ENCODE results near the gene RPRD1A.
"Not testable (repeated sequence)": the region's sequence is repeated elsewhere in the genome, so short reads cannot be mapped to it uniquely, and the experiment has no call there.

Gene RPRD1A, protein sequence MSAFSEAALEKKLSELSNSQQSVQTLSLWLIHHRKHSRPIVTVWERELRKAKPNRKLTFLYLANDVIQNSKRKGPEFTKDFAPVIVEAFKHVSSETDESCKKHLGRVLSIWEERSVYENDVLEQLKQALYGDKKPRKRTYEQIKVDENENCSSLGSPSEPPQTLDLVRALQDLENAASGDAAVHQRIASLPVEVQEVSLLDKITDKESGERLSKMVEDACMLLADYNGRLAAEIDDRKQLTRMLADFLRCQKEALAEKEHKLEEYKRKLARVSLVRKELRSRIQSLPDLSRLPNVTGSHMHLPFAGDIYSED
- 15.5 to 65.8 (median 37.1) reads per million in 18 experiments for total RNA-seq

- DNase-seq = peak; percentile 96 to 97
Observed at GRCh38 chr18:36067055-36067957, at the start of gene RPRD1A. Gene RPRD1A, minus strand, starts transcription at chr18:36067559. Its CDS starts 155 bp downstream, at chr18:36067404.

GRCh38 chr18:36116771-36117170, 49.4 kb upstream of the RPRD1A start:
- DNase-seq = not testable (repeated sequence)

DNA sequence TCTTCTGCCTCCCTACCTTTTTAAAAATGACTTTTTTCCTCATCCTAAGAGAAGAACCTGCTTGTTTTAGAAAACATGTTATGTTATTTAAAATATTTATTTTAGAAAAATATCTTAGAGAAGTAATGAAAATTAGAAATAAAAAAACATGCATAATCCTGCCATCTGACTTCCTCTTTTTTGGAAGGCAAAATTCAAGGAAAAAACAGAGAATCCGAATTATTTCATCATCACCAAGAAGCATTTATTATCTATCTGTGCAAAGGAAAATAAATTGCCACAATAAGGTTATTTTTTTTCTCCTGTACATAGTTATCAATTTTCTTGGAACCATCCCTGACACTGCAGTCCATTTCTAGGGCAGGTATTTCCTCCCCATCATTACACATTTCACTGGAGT, 47.4 kb upstream of the RPRD1A start:
- no peak for DNase-seq

GRCh38 chr18:36114251-36114650, 46.9 kb upstream of the RPRD1A start:
- DNase-seq = no peak

DNA sequence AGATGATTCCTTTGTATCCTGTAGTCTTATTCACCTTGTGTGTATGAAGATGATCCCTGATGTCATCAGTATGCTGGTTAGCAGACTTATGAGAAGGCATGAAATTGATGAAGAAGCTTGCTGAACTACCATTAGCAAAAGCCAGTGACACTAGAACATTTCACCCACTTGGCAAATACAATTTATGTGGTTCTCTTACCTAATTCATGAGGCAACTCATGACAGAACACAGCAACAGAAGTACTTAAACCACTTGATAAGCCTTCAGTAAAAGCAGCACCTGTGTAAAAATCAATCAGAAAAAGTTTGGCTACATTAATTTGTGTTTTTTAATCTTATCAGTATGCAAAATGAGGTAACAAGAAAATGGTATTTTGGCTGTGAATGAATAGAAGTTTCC, 44.9 kb upstream of the RPRD1A start:
- no peak for DNase-seq

- DNase-seq = no peak
Observed at GRCh38 chr18:36109737-36110136, 42.4 kb upstream of the RPRD1A start.

DNA sequence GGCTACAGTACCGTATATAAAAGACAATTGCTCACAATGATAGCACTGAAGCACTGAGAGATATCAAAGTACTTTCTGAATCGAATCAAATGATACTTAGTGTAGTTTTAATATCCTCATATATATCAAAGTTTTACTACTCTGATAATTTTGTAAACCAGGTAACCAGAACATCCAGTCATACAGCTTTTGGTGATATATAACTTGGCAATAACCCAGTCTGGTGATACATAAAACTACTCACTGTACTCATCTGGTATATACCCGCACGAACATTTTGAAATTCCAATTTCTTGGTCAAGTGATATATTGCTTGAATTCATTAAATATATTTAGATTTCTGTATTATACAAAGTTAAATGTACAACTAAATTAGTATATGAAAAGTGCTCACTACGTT, 41.2 kb upstream of the RPRD1A start:
- no peak for DNase-seq

- peak; percentile 42 to 53 for DNase-seq
Observed at GRCh38 chr18:36108196-36108595, 40.8 kb upstream of the RPRD1A start.

- DNase-seq = peak in 1 of 2 donors; percentile 24
Observed at GRCh38 chr18:36107477-36107876, 40.1 kb upstream of the RPRD1A start.

GRCh38 chr18:36104749-36105148, 37.4 kb upstream of the RPRD1A start:
- DNase-seq = no peak

- DNase-seq = no peak
Observed at GRCh38 chr18:36101943-36102342, 34.6 kb upstream of the RPRD1A start.

- no peak for DNase-seq
Observed at GRCh38 chr18:36099311-36099710, 32.0 kb upstream of the RPRD1A start.

- no peak for DNase-seq
Observed at GRCh38 chr18:36096955-36097354, 29.6 kb upstream of the RPRD1A start.

GRCh38 chr18:36095936-36096519, 28.7 kb upstream of the RPRD1A start:
- peak; percentile 64 to 70 for DNase-seq

GRCh38 chr18:36094431-36094830, 27.1 kb upstream of the RPRD1A start:
- no peak for DNase-seq

- DNase-seq = not testable (repeated sequence)
Observed at GRCh38 chr18:36092116-36092515, 24.8 kb upstream of the RPRD1A start.

- DNase-seq = no peak
Observed at GRCh38 chr18:36089001-36089400, 21.6 kb upstream of the RPRD1A start.

DNA sequence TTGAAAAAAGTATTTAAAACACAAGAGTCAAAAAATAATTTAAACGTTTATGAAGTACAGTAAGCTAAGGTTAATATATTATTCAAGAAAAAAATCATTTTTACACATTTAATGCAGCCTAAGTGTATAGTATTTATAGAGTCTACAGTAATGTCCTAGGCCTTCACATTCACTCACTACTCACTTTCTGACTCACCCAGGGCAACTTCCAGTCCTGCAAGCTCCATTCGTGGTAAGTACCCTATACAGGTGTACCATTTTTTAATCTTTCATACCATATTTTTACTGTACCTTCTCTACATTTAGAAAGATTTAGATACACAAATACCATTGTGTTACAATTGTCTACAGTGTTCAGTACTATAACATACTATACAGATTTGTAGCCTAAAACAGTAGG, 20.9 kb upstream of the RPRD1A start:
- DNase-seq = no peak

GRCh38 chr18:36086186-36086585, 18.8 kb upstream of the RPRD1A start:
- no peak for DNase-seq

- no peak for DNase-seq
Observed at GRCh38 chr18:36085195-36085594, 17.8 kb upstream of the RPRD1A start.

GRCh38 chr18:36083729-36084128, 16.4 kb upstream of the RPRD1A start:
- no peak for DNase-seq

DNA sequence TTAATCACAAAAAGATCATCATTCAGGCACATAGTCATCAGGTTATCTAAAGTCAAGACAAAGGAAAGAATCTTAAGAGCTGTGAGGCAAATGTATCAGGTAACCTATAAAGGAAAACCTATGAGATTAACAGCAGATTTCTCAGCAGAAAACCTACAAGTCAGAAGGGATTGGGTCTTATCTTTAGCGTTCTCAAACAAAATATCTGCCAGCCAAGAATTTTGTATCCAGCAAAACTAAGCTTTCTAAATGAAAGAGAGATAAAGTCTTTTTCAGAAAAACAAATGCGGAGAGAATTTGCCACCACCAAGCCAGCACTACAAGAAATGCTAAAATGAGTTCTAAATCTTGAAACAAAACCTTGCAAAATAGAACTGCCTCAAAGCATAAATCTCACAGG, 13.8 kb upstream of the RPRD1A start:
- not testable (repeated sequence) for DNase-seq
